Endothelial cell of umbilical vein (primary cell): ENCODE data around the gene APOB. TPM values are rescaled to one million over a fixed set of nuclear protein-coding genes. Genes with fewer than 3 reads are reported as not detected.

Experiments used
- BruUV-seq: library from RNA; stranded (reverse); fragments of 400-500 nt; replicated peaks from 2 replicates; lab custom pipeline; 2021; lab: Mats Ljungman, UMichigan
- CTCF ChIA-PET: fragments of 300-600, 350-600 bp; sonication (Branson Sonifier 250); formaldehyde crosslinking; loops from one replicate; lab custom pipeline; 2021; ENCODE audit warnings: antibody characterized with exemption, inconsistent platforms; lab: Charles Lee
- POLR2A ChIA-PET: fragments of 300-600, 350-600 bp; sonication (Branson Sonifier 250); formaldehyde crosslinking; loops from one replicate; lab custom pipeline; 2021; ENCODE audit warnings: antibody characterized with exemption, inconsistent platforms; lab: Charles Lee
- DNase-seq: peaks from one replicate; pipeline ENCODE4 v3.0.0-alpha.2; 2011; ENCODE audit warnings: low read depth, low spot score
- FAIRE-seq: peaks from 2 replicates; lab custom pipeline; 2011; peaks lifted over from hg19 to GRCh38; lab: Jason Lieb, UNC
- H2AFZ ChIP-seq: 2 replicates; pipeline ENCODE4 v1.6.0; 2012; ENCODE audit warnings: low read depth, low read length, control low read depth, inconsistent platforms
- H3K27ac ChIP-seq: 2 replicates; pipeline ENCODE4 v1.5.1; 2011; ENCODE audit warnings: low read depth, mild to moderate bottlenecking, control low read depth, low read length, moderate library complexity; ENCODE audit not compliant: insufficient read depth
- H3K27me3 ChIP-seq, 2 experiments: 2 replicates each; pipeline versions ENCODE4 v1.6.0 to v1.6.1; 2011; ENCODE audit warnings: low read length in 2 of 2, mixed read lengths in 1 of 2; ENCODE audit not compliant: control insufficient read depth in 2 of 2, insufficient read depth in 2 of 2
- H3K36me3 ChIP-seq, 2 experiments: 2 replicates in 1 of 2; 3 replicates in 1 of 2; pipeline ENCODE4 v1.5.1; 2011; ENCODE audit warnings: low read length in 2 of 2, mild to moderate bottlenecking in 1 of 2, moderate library complexity in 1 of 2; ENCODE audit not compliant: control insufficient read depth in 2 of 2, insufficient read depth in 2 of 2; ENCODE audit errors: extremely low read depth in 1 of 2
- H3K4me1 ChIP-seq: 3 replicates; pipeline ENCODE4 v1.5.1; 2011; ENCODE audit warnings: mild to moderate bottlenecking, low read length; ENCODE audit not compliant: control insufficient read depth, insufficient read depth; ENCODE audit errors: extremely low read depth
- H3K4me2 ChIP-seq: 2 replicates; pipeline ENCODE4 v1.6.1; 2011; ENCODE audit warnings: low read length, control low read depth, mixed read lengths; ENCODE audit not compliant: insufficient read depth
- H3K4me3 ChIP-seq, 3 experiments: fragments of 200-600 bp in 1 of 3; sonication (generic), shearing (Covaris generic) in 1 of 3; replicated peaks in 1 of 3; 2 replicates each; pipeline ENCODE4 v1.5.1; 2011 to 2016; ENCODE audit warnings: control low read depth in 3 of 3, low read length in 3 of 3, mild to moderate bottlenecking in 2 of 3, inconsistent platforms in 1 of 3, low read depth in 1 of 3, moderate library complexity in 1 of 3; ENCODE audit not compliant: insufficient read depth in 1 of 3
- H3K79me2 ChIP-seq: 2 replicates; pipeline ENCODE4 v1.6.0; 2012; ENCODE audit warnings: low read length, inconsistent platforms; ENCODE audit not compliant: control insufficient read depth, insufficient read depth
- H3K9ac ChIP-seq: replicated peaks from 2 replicates; pipeline ENCODE3; 2011; ENCODE audit warnings: low read length, control low read depth; ENCODE audit not compliant: insufficient read depth; ENCODE audit errors: extremely low read depth
- H3K9me1 ChIP-seq: replicated peaks from 3 replicates; pipeline ENCODE4 v1.6.0; 2011; ENCODE audit warnings: mild to moderate bottlenecking, low read length; ENCODE audit not compliant: control insufficient read depth, insufficient read depth; ENCODE audit errors: extremely low read depth
- H3K9me3 ChIP-seq: replicated peaks from 2 replicates; pipeline ENCODE4 v1.5.1; 2012; ENCODE audit warnings: low read length, inconsistent platforms; ENCODE audit not compliant: control insufficient read depth, insufficient read depth
- H4K20me1 ChIP-seq: replicated peaks from 2 replicates; pipeline ENCODE3; 2011; ENCODE audit warnings: mild to moderate bottlenecking, low read length; ENCODE audit not compliant: control insufficient read depth, insufficient read depth; ENCODE audit errors: extremely low read depth
- CTCF ChIP-seq, 2 donors: IDR thresholded peaks; 1 replicate in 1 of 2; 2 replicates in 1 of 2; pipeline ENCODE4 v1.5.1; 2011; ENCODE audit warnings: low read length in 2 of 2, mild to moderate bottlenecking in 2 of 2, moderate library complexity in 2 of 2, control low read depth in 1 of 2, inconsistent platforms in 1 of 2, low read depth in 1 of 2; ENCODE audit not compliant: insufficient read depth in 1 of 2; ENCODE audit errors: extremely low read depth in 1 of 2
- EZH2 ChIP-seq: IDR thresholded peaks from 2 replicates; pipeline ENCODE4 v1.6.1; 2012; ENCODE audit warnings: borderline replicate concordance, low read depth, mild to moderate bottlenecking, moderate library complexity, low read length, inconsistent platforms; ENCODE audit not compliant: severe bottlenecking
- FOS ChIP-seq: IDR thresholded peaks from 2 replicates; pipeline ENCODE4 v1.6.1; 2011; ENCODE audit warnings: mild to moderate bottlenecking, low read length, moderate library complexity, borderline replicate concordance; ENCODE audit not compliant: insufficient read depth
- GATA2 ChIP-seq: IDR thresholded peaks from 2 replicates; pipeline ENCODE4 v1.7.0; 2011; ENCODE audit warnings: low read depth, mild to moderate bottlenecking, moderate library complexity, mixed read lengths, low read length; ENCODE audit not compliant: insufficient read length, insufficient read depth
- JUN ChIP-seq: IDR thresholded peaks from 2 replicates; pipeline ENCODE4 v1.6.1; 2011; ENCODE audit warnings: borderline replicate concordance, low read depth; ENCODE audit not compliant: insufficient read length, insufficient read depth
- MAX ChIP-seq: IDR thresholded peaks from 2 replicates; pipeline ENCODE4 v1.6.1; 2011; ENCODE audit not compliant: insufficient read depth, insufficient read length
- MYC ChIP-seq: IDR thresholded peaks from one replicate; pipeline ENCODE4 v1.6.1; 2011; ENCODE audit warnings: mild to moderate bottlenecking, low read depth, low read length
- POLR2A ChIP-seq: IDR thresholded peaks from 2 replicates; pipeline ENCODE4 v1.6.1; 2012; ENCODE audit warnings: low read depth, mild to moderate bottlenecking, control low read depth, low read length
- POLR2AphosphoS5 ChIP-seq: IDR thresholded peaks from 2 replicates; pipeline ENCODE4 v1.6.1; 2012; ENCODE audit warnings: low read depth, mild to moderate bottlenecking, control low read depth, low read length, moderate library complexity; ENCODE audit not compliant: insufficient read depth
- dilution Hi-C: fragments of 300-500 bp; cut with MboI; formaldehyde crosslinking; loops from one replicate; pipeline ENCODE4 v1.15.0; 2019; ENCODE audit warnings: low sequenced_read_pairs; ENCODE audit not compliant: extremely low pct_ligation_motif_present
- intact Hi-C: fragments of 100-400 bp; cut with micrococcal nuclease; formaldehyde crosslinking; loops from one replicate; pipeline ENCODE4 v1.10.0; 2022
- polyA plus RNA-seq, 4 experiments: library from polyadenylated mRNA; depleted of rRNA in 3 of 4; stranded (reverse) in 3 of 4; unstranded in 1 of 4; fragments of >200 nt; gene quantifications; 2 replicates each; pipeline versions ENCODE4 v1.2.1 to v1.2.3, GENCODE V29; 2011 to 2012; ENCODE audit warnings: missing spikeins in 1 of 4
- total RNA-seq: library from RNA; stranded (reverse); gene quantifications from 2 replicates; pipeline ENCODE4 v1.2.3, GENCODE V29; 2021

Gene APOB
- total and polyA plus RNA-seq, 2 donors (not counting 3 experiments of a cell fraction or from before 2014, with no cell fraction given) = 0.07 to 0.09 TPM

- FAIRE-seq = no peak
- no peak for TF ChIP-seq CTCF (IDR thresholded peaks at IDR 0.05; ENCODE audit: extremely low read depth in 1 of 2, insufficient read depth in 1 of 2, low read depth in 1 of 2, low read length in 2 of 2)
- no peak for TF ChIP-seq MYC
- no peak for TF ChIP-seq JUN
- TF ChIP-seq POLR2A = no peak
- TF ChIP-seq MAX = no peak
- no peak for TF ChIP-seq GATA2
- no peak for TF ChIP-seq POLR2AphosphoS5
- TF ChIP-seq EZH2 = no peak
- TF ChIP-seq FOS = no peak
Measured at GRCh38 chr2:21032338-21033236, 11.3 kb downstream of the APOB start.

More at GRCh38 chr2:21032338-21033236, 11.3 kb downstream of the APOB start:
- CTCF ChIA-PET = interaction anchor here (1.8 kb wide), 2 partner anchors 10 to 371 kb away, joined by 7 to 8 read pairs; partner anchors contain the start of gene APOB
- H3K9me1 ChIP-seq = no peaks in the 10 kb centered on the region
- H3K36me3 ChIP-seq = no peaks in the 10 kb centered on the region
- no peaks in the 10 kb centered on the region for H3K27me3 ChIP-seq
- H3K9me3 ChIP-seq = no peaks in the 10 kb centered on the region
- no peaks in the 10 kb centered on the region for H4K20me1 ChIP-seq
- no peaks in the 10 kb centered on the region for H3K79me2 ChIP-seq
- H3K4me3 ChIP-seq = no peak overlapping the region
- H3K9ac ChIP-seq = no peak overlapping the region
- no peaks in the 10 kb centered on the region for H3K4me1 ChIP-seq
- dilution Hi-C loops (no loop called here), intact Hi-C loops (no loop called here)
- H3K4me2 ChIP-seq = no peak overlapping the region
- POLR2A ChIA-PET = no interaction called here
- no TSS peak for BruUV-seq
- no peak for DNase-seq
- H2AFZ ChIP-seq = no peak overlapping the region
- no peak overlapping the region for H3K27ac ChIP-seq
